HTR-8/SVneo (cell line): ENCODE measurements around the gene ARL4A.

ENCODE experiments used
- DNase-seq: peaks from one replicate; pipeline ENCODE4 v3.0.0; 2011; ENCODE audit warnings: low spot score, mixed read lengths; ENCODE audit not compliant: insufficient read length
- FAIRE-seq: peaks from 2 replicates; lab custom pipeline; 2011; peaks lifted over from hg19 to GRCh38; lab: Jason Lieb, UNC

Gene ARL4A

GRCh38 chr7:12721286-12721830 is 33.9 kb downstream of the ARL4A start:
- FAIRE-seq (no peak), DNase-seq (no peak)

- FAIRE-seq, result no peak
- DNase-seq, result no peak
These were observed 34.7 kb downstream of the ARL4A start for GRCh38 chr7:12722136-12722535.

- DNase-seq (no peak), FAIRE-seq (no peak)
These were observed 35.5 kb downstream of the ARL4A start for GRCh38 chr7:12722636-12723605.

- no peak for FAIRE-seq
- DNase-seq, result no peak
These were observed 38.3 kb downstream of the ARL4A start for GRCh38 chr7:12725575-12726316.

GRCh38 chr7:12726908-12727307 is 39.5 kb downstream of the ARL4A start:
- DNase-seq (no peak), FAIRE-seq (no peak)

GRCh38 chr7:12727455-12728191 is 40.2 kb downstream of the ARL4A start:
- FAIRE-seq (no peak), DNase-seq (no peak)

GRCh38 chr7:12728192-12728538 is 40.7 kb downstream of the ARL4A start:
- FAIRE-seq (no peak), DNase-seq (no peak)

GRCh38 chr7:12729112-12729511 is 41.7 kb downstream of the ARL4A start:
- FAIRE-seq (no peak), DNase-seq (peak; percentile 13)

GRCh38 chr7:12730523-12730922 is 43.1 kb downstream of the ARL4A start:
- no peak for DNase-seq
- no peak for FAIRE-seq

- DNase-seq (no peak), FAIRE-seq (peak; percentile 52)
These were observed 43.8 kb downstream of the ARL4A start for GRCh38 chr7:12731214-12731656.

GRCh38 chr7:12731775-12732174 is 44.3 kb downstream of the ARL4A start:
- DNase-seq (no peak), FAIRE-seq (no peak)

GRCh38 chr7:12732428-12732827 is 45.0 kb downstream of the ARL4A start:
- no peak for FAIRE-seq

GRCh38 chr7:12735923-12736322 is 48.5 kb downstream of the ARL4A start:
- no peak for DNase-seq
- FAIRE-seq, result no peak

More at GRCh38 chr7:12732428-12732827, 45.0 kb downstream of the ARL4A start:
- DNase-seq, result no peak

- FAIRE-seq, result no peak
- no peak for DNase-seq
These were observed 49.9 kb downstream of the ARL4A start for GRCh38 chr7:12737373-12737772.

GRCh38 chr7:12737836-12738235 is 50.4 kb downstream of the ARL4A start:
- FAIRE-seq, result no peak
- no peak for DNase-seq

- DNase-seq, result no peak
- no peak for FAIRE-seq
These were observed 51.2 kb downstream of the ARL4A start for GRCh38 chr7:12738665-12739064.
